Gastroesophageal sphincter (tissue), 4 donors: ENCODE data around the gene HIKESHI. TPM values are rescaled to one million over a fixed set of nuclear protein-coding genes. Genes with fewer than 3 reads are reported as not detected.

Experiments
- ATAC-seq: fragments of 150-250 bp; one replicate; pipeline ENCODE4 v1.9.1; 2016; ENCODE audit warnings: mild to moderate bottlenecking, moderate library complexity
- H3K27ac ChIP-seq, 4 donors: fragments of 200-600 bp; sonication (generic) in 3 of 4; 1 replicate in 3 of 4; 2 replicates in 1 of 4; pipeline ENCODE4 v1.5.1; 2016 to 2019
- H3K27me3 ChIP-seq: fragments of 200-600 bp; sonication (generic); one replicate; pipeline ENCODE4 v1.5.1; 2019
- H3K36me3 ChIP-seq, 2 donors: fragments of 200-600 bp; sonication (generic); one replicate each; pipeline ENCODE4 v1.5.1; 2019; ENCODE audit warnings: control low read depth in 1 of 2
- H3K4me1 ChIP-seq, 3 donors: fragments of 200-600 bp; sonication (generic); 1 replicate in 2 of 3; 2 replicates in 1 of 3; pipeline ENCODE4 v1.5.1; 2016 to 2019; ENCODE audit warnings: control low read depth in 2 of 3
- H3K4me3 ChIP-seq, 2 donors: fragments of 200-600 bp; sonication (generic); one replicate each; pipeline ENCODE4 v1.5.1; 2019; ENCODE audit warnings: mild to moderate bottlenecking in 1 of 2, moderate library complexity in 1 of 2
- H3K9me3 ChIP-seq, 3 donors: fragments of 200-600 bp; sonication (generic); one replicate each; pipeline ENCODE4 v1.5.1; 2017 to 2019; ENCODE audit warnings: control low read depth in 2 of 3
- CTCF ChIP-seq, 4 experiments: fragments of 200-600 bp in 2 of 4; fragments of 450-650 bp in 2 of 4; sonication (generic) in 1 of 4; IDR thresholded peaks; one replicate each; pipeline ENCODE4 v1.5.1; 2017 to 2019; ENCODE audit warnings: antibody characterized with exemption in 4 of 4, mild to moderate bottlenecking in 2 of 4, moderate library complexity in 2 of 4
- EP300 ChIP-seq: sonication (generic); formaldehyde crosslinking; IDR thresholded peaks from one replicate; pipeline ENCODE4 v1.6.1; 2017; ENCODE audit warnings: antibody characterized with exemption, mild to moderate bottlenecking
- POLR2A ChIP-seq, 2 donors: fragments of 450-650 bp; IDR thresholded peaks; one replicate each; pipeline ENCODE4 v1.6.1; 2017; ENCODE audit warnings: antibody characterized with exemption in 2 of 2, mild to moderate bottlenecking in 2 of 2, moderate library complexity in 1 of 2
- POLR2AphosphoS5 ChIP-seq: sonication (generic); formaldehyde crosslinking; IDR thresholded peaks from one replicate; pipeline ENCODE4 v1.6.1; 2017; ENCODE audit warnings: antibody characterized with exemption
- WGBS, 2 donors: methylation state at CpG; one replicate each; pipeline ENCODE4 v1.1.5; 2018; ENCODE audit warnings: low coverage in 1 of 2; 5-methylcytosine and 5-hydroxymethylcytosine counted together
- small RNA-seq, 4 donors: library from RNA; depleted of rRNA; stranded (forward); fragments of <200 nt; gene quantifications; one replicate each; pipeline ENCODE3, GENCODE V24; 2016
- total RNA-seq, 4 donors: library from RNA; depleted of rRNA; stranded (reverse); fragments of >200 nt; gene quantifications; one replicate each; pipeline ENCODE4 v1.1.0, GENCODE V29; 2016

Gene HIKESHI
- total RNA-seq, 4 donors from 2014 or later = 36.3 to 55.9 (median 46.3) TPM

GRCh38 chr11:86386746-86387145, 84.7 kb downstream of the HIKESHI start:
- ATAC-seq = no peak

GRCh38 chr11:86388198-86388597, 86.2 kb downstream of the HIKESHI start:
- Histone ChIP-seq H3K4me3 (no peak overlapping the region), H3K4me1 (peaks cover 0 to 9% (median 0%) of the 10 kb centered on the region in 3 donors), H3K27ac (no peak overlapping the region), H3K27me3 (no peaks in the 10 kb centered on the region), H3K36me3 (no peaks in the 10 kb centered on the region), H3K9me3 (no peaks in the 10 kb centered on the region)
- TF ChIP-seq CTCF (IDR thresholded peaks at IDR 0.05) = no peak
- TF ChIP-seq EP300 = no peak
- no peak for TF ChIP-seq POLR2AphosphoS5
- TF ChIP-seq POLR2A (IDR thresholded peaks at IDR 0.05) = no peak
- no peak for ATAC-seq
- 33 to 76% methylated on average over 3 to 4 of the region's 4 CpGs for WGBS, 2 donors

More at GRCh38 chr11:86386746-86387145, 84.7 kb downstream of the HIKESHI start:
- TF ChIP-seq EP300 (no peak), POLR2AphosphoS5 (no peak), POLR2A (IDR thresholded peaks at IDR 0.05) (no peak), CTCF (IDR thresholded peaks at IDR 0.05) (no peak)
- H3K4me3 ChIP-seq = no peak overlapping the region
- peaks cover 0 to 9% (median 0%) of the 10 kb centered on the region in 3 donors for H3K4me1 ChIP-seq
- H3K36me3 ChIP-seq = no peaks in the 10 kb centered on the region
- no peaks in the 10 kb centered on the region for H3K27me3 ChIP-seq
- H3K9me3 ChIP-seq = no peaks in the 10 kb centered on the region
- WGBS, 2 donors = 35 to 64% methylated on average over 2 of the region's 2 CpGs
- H3K27ac ChIP-seq = no peak overlapping the region

GRCh38 chr11:86390487-86390886, 88.4 kb downstream of the HIKESHI start:
- no peak for TF ChIP-seq EP300
- no peak for ATAC-seq
- no peak overlapping the region for H3K27ac ChIP-seq
- no peaks in the 10 kb centered on the region for H3K27me3 ChIP-seq
- H3K36me3 ChIP-seq = no peaks in the 10 kb centered on the region
- no peaks in the 10 kb centered on the region for H3K9me3 ChIP-seq
- H3K4me1 ChIP-seq = peaks cover 0 to 26% (median 0%) of the 10 kb centered on the region in 3 donors
- no peak overlapping the region for H3K4me3 ChIP-seq
- 86 to 97% methylated on average over 3 of the region's 3 CpGs for WGBS, 2 donors

GRCh38 chr11:86395061-86395551, 93.1 kb downstream of the HIKESHI start:
- WGBS, 2 donors = 18 to 28% methylated on average over 6 of the region's 6 CpGs
- Histone ChIP-seq H3K9me3 (no peaks in the 10 kb centered on the region), H3K27me3 (no peaks in the 10 kb centered on the region), H3K4me1 (peaks cover 0 to 18% (median 0%) of the 10 kb centered on the region in 3 donors), H3K27ac (no peak overlapping the region), H3K36me3 (no peaks in the 10 kb centered on the region), H3K4me3 (no peak overlapping the region)
- no peak for ATAC-seq
- TF ChIP-seq CTCF (IDR thresholded peaks at IDR 0.05) = no peak
- no peak for TF ChIP-seq POLR2A (IDR thresholded peaks at IDR 0.05)
- no peak for TF ChIP-seq POLR2AphosphoS5
- TF ChIP-seq EP300 = no peak

Small RNA genes lying within 50 kb of the gene (small RNA-seq; reads per million reads assigned to genes)
- gene RN7SL225P = 0 reads per million in 4 donors

Other genes starting within 250 kb of the HIKESHI start
- gene PICALM, start 233.2 kb upstream of the HIKESHI start, total RNA-seq = 100 to 1,000 TPM; 237 to 286 (median 263) TPM
- gene EED, start 57.5 kb upstream of the HIKESHI start, total RNA-seq = 10 to 100 TPM; 11.7 to 27.1 (median 16.6) TPM
- 1 to 10 TPM in 1 of 4 donors, under 1 TPM in 2, not detected in 1; 0.23 to 3.7 (median 0.40) TPM for gene CCDC81, start 72.6 kb downstream of the HIKESHI start, total RNA-seq